ENCODE measurements around the gene NKAIN1.
A peak's percentile ranks its signal among the peaks of the same experiment; 100 is the strongest.
"Not testable (repeated sequence)": the region's sequence is repeated elsewhere in the genome, so short reads cannot be mapped to it uniquely, and the experiment has no call there.

Gene NKAIN1

DNA sequence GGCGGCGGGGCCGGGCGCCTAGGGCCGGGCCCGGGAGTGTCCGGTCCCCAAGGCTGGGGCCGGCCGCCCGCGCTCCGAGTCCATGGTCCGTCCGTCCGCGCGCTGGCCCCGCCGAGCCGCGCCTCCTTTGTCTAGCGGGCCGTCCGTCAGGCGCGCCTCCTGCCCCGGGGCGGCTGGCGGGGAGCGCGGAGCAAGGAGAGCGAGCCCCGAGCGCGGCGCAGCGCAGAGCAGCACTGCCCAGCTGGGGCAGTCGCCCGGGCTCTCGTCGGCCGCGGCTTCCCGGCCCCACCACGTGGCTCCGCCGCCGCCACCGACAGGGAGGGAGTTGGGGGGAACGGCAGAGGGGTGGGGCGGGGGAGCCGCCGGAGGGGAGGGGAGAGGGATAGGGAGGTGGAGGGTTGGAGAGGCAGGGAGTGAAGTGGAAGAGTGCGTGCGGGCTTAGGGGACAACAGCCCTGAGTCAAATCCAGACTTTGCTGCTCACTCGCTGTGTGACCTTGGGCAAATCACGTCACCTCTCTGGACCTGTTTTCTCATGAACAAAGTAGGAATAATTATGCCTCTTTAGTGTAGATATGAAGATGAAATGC is at the start of gene NKAIN1:
TSS of gene NKAIN1 (minus strand) at position 235 of the 589 bp plus-strand sequence. CDS start 340 bp downstream, outside the sequence.
- TF ChIP-seq MYC (IDR thresholded peaks at IDR 0.05; ENCODE audit: low read depth, low read length): no peak
- TF ChIP-seq POLR2A (IDR thresholded peaks at IDR 0.05; ENCODE audit: extremely low read depth, insufficient read length): no peak
- TF ChIP-seq, protein P1, sequence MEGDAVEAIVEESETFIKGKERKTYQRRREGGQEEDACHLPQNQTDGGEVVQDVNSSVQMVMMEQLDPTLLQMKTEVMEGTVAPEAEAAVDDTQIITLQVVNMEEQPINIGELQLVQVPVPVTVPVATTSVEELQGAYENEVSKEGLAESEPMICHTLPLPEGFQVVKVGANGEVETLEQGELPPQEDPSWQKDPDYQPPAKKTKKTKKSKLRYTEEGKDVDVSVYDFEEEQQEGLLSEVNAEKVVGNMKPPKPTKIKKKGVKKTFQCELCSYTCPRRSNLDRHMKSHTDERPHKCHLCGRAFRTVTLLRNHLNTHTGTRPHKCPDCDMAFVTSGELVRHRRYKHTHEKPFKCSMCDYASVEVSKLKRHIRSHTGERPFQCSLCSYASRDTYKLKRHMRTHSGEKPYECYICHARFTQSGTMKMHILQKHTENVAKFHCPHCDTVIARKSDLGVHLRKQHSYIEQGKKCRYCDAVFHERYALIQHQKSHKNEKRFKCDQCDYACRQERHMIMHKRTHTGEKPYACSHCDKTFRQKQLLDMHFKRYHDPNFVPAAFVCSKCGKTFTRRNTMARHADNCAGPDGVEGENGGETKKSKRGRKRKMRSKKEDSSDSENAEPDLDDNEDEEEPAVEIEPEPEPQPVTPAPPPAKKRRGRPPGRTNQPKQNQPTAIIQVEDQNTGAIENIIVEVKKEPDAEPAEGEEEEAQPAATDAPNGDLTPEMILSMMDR (IDR thresholded peaks at IDR 0.05; ENCODE audit: low read depth, low read length): no peak
- TF ChIP-seq, protein P2, sequence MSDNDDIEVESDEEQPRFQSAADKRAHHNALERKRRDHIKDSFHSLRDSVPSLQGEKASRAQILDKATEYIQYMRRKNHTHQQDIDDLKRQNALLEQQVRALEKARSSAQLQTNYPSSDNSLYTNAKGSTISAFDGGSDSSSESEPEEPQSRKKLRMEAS (IDR thresholded peaks at IDR 0.05; ENCODE audit: low read depth, low read length): no peak
- H3K4me3 ChIP-seq (ENCODE audit: low read depth, low read length): no peak within 1 kb of the TSS
- peak; percentile 56 for DNase-seq (ENCODE audit: low read depth)

DNA sequence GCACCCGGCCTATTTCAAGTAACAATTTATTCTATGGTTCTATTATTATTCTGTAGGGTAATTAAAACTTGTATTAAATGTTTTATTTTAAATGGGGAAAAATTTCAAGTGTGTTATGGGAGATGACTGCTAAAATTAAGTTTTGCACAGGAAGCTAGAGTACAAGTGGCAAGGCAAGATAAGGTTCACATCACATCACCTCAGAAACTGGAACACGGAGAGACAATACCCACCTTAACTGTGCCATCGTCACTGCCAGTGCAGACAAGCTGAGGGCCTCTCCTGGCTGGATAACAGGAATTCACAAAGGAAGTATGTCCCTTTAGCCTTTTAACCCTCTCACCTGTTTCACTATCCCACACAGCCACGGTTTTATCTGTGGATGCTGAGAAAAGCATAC is 49.3 kb upstream of the NKAIN1 start:
- DNase-seq (ENCODE audit: low read depth): no peak
- H3K4me3 ChIP-seq (ENCODE audit: low read depth, low read length): no peak overlapping the region
- TF ChIP-seq, protein P1 (IDR thresholded peaks at IDR 0.05; ENCODE audit: low read depth, low read length): no peak
- TF ChIP-seq MYC (IDR thresholded peaks at IDR 0.05; ENCODE audit: low read depth, low read length) (no peak), POLR2A (IDR thresholded peaks at IDR 0.05; ENCODE audit: extremely low read depth, insufficient read length) (no peak)
- TF ChIP-seq, protein P2 (IDR thresholded peaks at IDR 0.05; ENCODE audit: low read depth, low read length): no peak

DNA sequence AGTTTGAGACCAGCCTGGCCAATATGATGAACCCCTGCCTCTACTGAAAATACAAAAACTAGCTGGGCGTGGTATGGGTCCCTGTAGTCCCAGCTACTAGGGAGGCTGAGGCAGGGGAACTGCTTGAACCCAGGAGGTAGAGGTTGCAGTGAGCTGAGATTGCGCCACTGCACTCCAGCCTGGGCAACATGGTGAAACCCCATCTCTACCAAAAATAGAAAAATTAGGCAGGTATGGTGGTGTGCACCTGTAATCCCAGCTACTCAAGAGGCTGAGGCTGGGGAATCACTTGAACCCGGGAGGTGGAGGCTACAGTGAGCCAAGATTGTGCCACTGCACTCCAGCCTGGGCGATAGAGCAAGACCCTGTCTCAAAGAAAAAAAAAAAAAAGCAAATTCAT is 48.1 kb upstream of the NKAIN1 start:
- not testable (repeated sequence) for DNase-seq (ENCODE audit: low read depth)

DNA sequence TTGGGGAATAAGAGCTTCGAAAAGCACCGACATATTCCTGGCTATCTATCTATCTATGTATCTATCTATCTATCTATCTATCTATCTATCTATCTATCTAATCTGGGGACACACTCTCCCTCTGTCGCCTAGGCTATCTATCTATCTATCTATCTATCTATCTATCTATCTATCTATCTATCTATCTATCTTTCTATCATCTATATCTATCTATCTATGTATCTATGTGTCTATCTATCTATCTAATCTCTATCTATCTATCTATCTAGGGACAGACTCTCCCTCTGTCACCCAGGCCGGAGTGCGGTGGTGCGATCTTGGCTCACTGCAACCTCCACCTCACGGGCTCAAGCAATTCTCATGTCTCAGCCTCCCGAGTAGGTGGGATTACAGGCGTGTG is 42.7 kb upstream of the NKAIN1 start:
- DNase-seq (ENCODE audit: low read depth); H3K4me3 ChIP-seq (ENCODE audit: low read depth, low read length): not testable (repeated sequence)

More for the DNA sequence above, 48.1 kb upstream of the NKAIN1 start:
- not testable (repeated sequence) for H3K4me3 ChIP-seq (ENCODE audit: low read depth, low read length)

DNA sequence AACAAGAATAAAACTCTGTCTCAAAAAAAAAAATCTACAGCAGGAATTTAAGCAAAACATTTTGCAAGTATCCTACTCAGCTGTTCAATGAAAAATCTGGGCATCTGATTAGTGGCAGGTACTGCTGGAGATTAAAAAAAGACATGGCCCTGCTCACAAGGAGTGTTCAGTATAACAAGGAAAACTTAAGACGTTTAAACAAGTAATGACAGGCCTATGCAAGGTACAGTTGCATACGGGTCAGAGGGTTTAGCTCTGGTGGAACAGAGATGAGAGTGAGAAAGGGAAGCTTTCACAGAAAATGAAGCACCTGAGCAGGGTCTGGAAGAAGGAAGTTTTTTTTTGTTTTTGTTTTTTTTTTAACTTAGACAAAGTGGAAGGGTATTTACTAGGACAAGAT is 33.9 kb upstream of the NKAIN1 start:
- no peak overlapping the region for H3K4me3 ChIP-seq (ENCODE audit: low read depth, low read length)
- TF ChIP-seq, protein P2 (IDR thresholded peaks at IDR 0.05; ENCODE audit: low read depth, low read length): no peak
- TF ChIP-seq POLR2A (IDR thresholded peaks at IDR 0.05; ENCODE audit: extremely low read depth, insufficient read length) (no peak), MYC (IDR thresholded peaks at IDR 0.05; ENCODE audit: low read depth, low read length) (no peak)
- TF ChIP-seq, protein P1 (IDR thresholded peaks at IDR 0.05; ENCODE audit: low read depth, low read length): no peak
- DNase-seq (ENCODE audit: low read depth): no peak

DNA sequence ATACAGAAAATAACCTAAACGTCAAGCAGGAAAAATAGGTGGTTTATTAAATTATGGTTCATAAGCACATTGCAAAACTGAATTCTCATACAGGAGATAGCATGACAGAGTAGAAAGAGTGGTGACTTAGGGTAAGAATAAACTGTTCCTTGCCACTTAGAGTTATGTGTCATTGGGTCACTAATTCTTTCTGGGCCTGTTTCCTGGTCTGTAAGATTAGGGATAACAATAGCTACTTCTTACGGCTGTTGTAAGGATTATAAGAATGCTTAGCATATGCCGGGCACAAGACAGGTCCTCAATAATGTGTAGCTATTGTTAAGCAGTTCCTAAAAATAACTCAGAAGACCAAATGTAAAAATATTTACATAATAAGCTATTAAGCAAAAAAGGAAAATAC is 32.7 kb upstream of the NKAIN1 start:
- no peak overlapping the region for H3K4me3 ChIP-seq (ENCODE audit: low read depth, low read length)
- TF ChIP-seq, protein P1 (IDR thresholded peaks at IDR 0.05; ENCODE audit: low read depth, low read length): no peak
- TF ChIP-seq POLR2A (IDR thresholded peaks at IDR 0.05; ENCODE audit: extremely low read depth, insufficient read length): no peak
- no peak for TF ChIP-seq MYC (IDR thresholded peaks at IDR 0.05; ENCODE audit: low read depth, low read length)
- DNase-seq (ENCODE audit: low read depth): no peak

DNA sequence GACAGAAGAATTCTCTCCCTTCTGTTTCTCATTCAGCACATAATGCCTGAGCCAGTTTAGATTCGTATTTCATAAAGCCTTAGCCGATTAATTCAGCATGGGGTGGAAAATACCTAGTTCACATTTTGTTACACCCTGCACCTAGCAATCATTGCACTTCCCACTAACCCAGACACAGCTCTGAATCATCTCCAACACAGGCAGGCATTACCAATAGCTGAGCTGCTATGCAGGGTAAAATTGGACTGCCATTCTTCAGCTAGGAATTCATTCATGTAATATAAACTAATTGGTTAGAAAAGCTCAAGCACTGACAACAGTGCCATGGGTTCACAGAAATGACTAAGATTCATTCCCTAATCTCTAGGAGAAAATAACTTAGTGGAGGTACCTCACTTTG is 26.9 kb upstream of the NKAIN1 start:
- H3K4me3 ChIP-seq (ENCODE audit: low read depth, low read length): no peak overlapping the region
- DNase-seq (ENCODE audit: low read depth): no peak
- TF ChIP-seq MYC (IDR thresholded peaks at IDR 0.05; ENCODE audit: low read depth, low read length) (no peak), POLR2A (IDR thresholded peaks at IDR 0.05; ENCODE audit: extremely low read depth, insufficient read length) (no peak)
